GM12892 (cell line): ENCODE measurements around the gene CLEC18A.

Source experiments
- POLR2A ChIP-seq: IDR thresholded peaks from 2 replicates; pipeline ENCODE4 v1.6.1; 2011; ENCODE audit warnings: low read depth, low read length, control low read depth
- POLR2AphosphoS5 ChIP-seq: IDR thresholded peaks from 2 replicates; pipeline ENCODE4 v1.6.1; 2011; ENCODE audit warnings: low read depth, low read length, control low read depth
- TAF1 ChIP-seq: IDR thresholded peaks from 2 replicates; pipeline ENCODE4 v1.6.1; 2011; ENCODE audit warnings: low read depth, mild to moderate bottlenecking, control low read depth, low read length, borderline replicate concordance

DNA sequence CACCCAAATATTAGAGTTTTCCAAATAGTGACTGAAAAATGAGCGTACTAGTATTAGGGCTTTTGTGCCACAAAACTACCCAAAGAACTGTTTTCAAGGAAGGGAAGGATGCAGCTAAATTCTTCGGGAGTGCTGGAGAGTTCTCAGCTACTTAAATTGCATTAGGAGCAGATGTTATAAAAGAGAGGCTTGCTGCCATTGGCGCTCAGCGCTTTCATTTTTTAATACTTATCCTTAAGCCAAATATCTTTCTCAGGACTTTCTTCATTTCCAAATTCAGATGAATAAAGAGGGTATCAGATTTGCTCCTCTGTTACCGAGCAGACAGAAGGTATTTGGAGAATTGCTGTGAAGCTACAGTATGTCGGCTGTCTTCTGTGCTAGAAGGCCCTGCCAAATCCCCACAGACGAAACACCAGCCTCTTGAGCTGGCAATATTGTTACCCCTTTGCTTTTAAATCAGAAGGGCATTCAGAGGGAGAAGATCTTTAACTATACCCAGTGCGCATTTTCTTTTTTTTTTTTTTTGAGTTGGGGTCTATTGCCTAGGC is 47.2 kb upstream of the CLEC18A start:
- TF ChIP-seq POLR2A = no peak
- TF ChIP-seq POLR2AphosphoS5 = no peak
- TF ChIP-seq TAF1 = no peak
